Suprapubic skin (tissue), 4 donors: ENCODE results near the gene RAPGEF2.

ENCODE experiments used
- CTCF ChIP-seq, 2 donors: fragments of 200-600 bp in 1 of 2; fragments of 450-650 bp in 1 of 2; sonication (generic) in 1 of 2; IDR thresholded peaks; one replicate each; pipeline ENCODE4 v1.5.1; 2016 to 2019; ENCODE audit warnings: antibody characterized with exemption in 2 of 2, mild to moderate bottlenecking in 1 of 2, moderate library complexity in 1 of 2
- EP300 ChIP-seq: sonication (generic); formaldehyde crosslinking; IDR thresholded peaks from one replicate; pipeline ENCODE4 v1.6.1; 2017; ENCODE audit warnings: antibody characterized with exemption
- POLR2A ChIP-seq, 2 donors: fragments of 450-650 bp; IDR thresholded peaks; one replicate each; pipeline ENCODE4 v1.6.1; 2017; ENCODE audit warnings: antibody characterized with exemption in 2 of 2, mild to moderate bottlenecking in 2 of 2, moderate library complexity in 2 of 2
- POLR2AphosphoS5 ChIP-seq, 3 donors: sonication (generic); formaldehyde crosslinking; IDR thresholded peaks; one replicate each; pipeline ENCODE4 v1.6.1; 2017; ENCODE audit warnings: antibody characterized with exemption in 3 of 3

GRCh38 chr4:159224408-159224807 is 121.5 kb downstream of the RAPGEF2 start:
- no peak for TF ChIP-seq CTCF (IDR thresholded peaks at IDR 0.05)
- no peak for TF ChIP-seq POLR2A (IDR thresholded peaks at IDR 0.05)
- no peak for TF ChIP-seq POLR2AphosphoS5 (IDR thresholded peaks at IDR 0.05)
- no peak for TF ChIP-seq EP300
